ENCODE measurements around the gene RDH16.
"Not testable (repeated sequence)": the region's sequence is repeated elsewhere in the genome, so short reads cannot be mapped to it uniquely, and the experiment has no call there.

RDH16 gene

GRCh38 chr12:56987011-56987410 lies 29.6 kb upstream of the RDH16 start:
- no peaks in the 10 kb centered on the region for H3K79me2 ChIP-seq (ENCODE audit: insufficient read depth, low read depth)
- no peak overlapping the region for H3K27ac ChIP-seq
- no peaks in the 10 kb centered on the region for H3K27me3 ChIP-seq (ENCODE audit: insufficient read depth, low read depth)
- H4K20me1 ChIP-seq (ENCODE audit: insufficient read depth): no peaks in the 10 kb centered on the region
- no peak overlapping the region for H3K4me2 ChIP-seq
- peaks cover 21% of the 10 kb centered on the region for H3K4me1 ChIP-seq (ENCODE audit: low read depth, poor library complexity, severe bottlenecking)
- H3K4me3 ChIP-seq (IDR thresholded peaks at IDR 0.05; ENCODE audit: insufficient read depth, low read depth, low read length): no peak overlapping the region
- H3K9ac ChIP-seq: no peak overlapping the region
- H2AFZ ChIP-seq (ENCODE audit: low read depth): peak overlapping the region; percentile 12; the same call in 1 of the 2 replicates
- H3K36me3 ChIP-seq (ENCODE audit: insufficient read depth): no peaks in the 10 kb centered on the region
- TF ChIP-seq CTCF (conservative IDR thresholded peaks at IDR 0.05; ENCODE audit: low read depth, low read length): no peak

GRCh38 chr12:56985714-56986113 lies 28.3 kb upstream of the RDH16 start:
- H3K9ac ChIP-seq; H3K79me2 ChIP-seq (ENCODE audit: insufficient read depth, low read depth); H3K36me3 ChIP-seq (ENCODE audit: insufficient read depth); H3K4me3 ChIP-seq (IDR thresholded peaks at IDR 0.05; ENCODE audit: insufficient read depth, low read depth, low read length); H4K20me1 ChIP-seq (ENCODE audit: insufficient read depth); H3K4me1 ChIP-seq (ENCODE audit: low read depth, poor library complexity, severe bottlenecking); H2AFZ ChIP-seq (ENCODE audit: low read depth); H3K27ac ChIP-seq; H3K4me2 ChIP-seq; H3K27me3 ChIP-seq (ENCODE audit: insufficient read depth, low read depth): not testable (repeated sequence)

- TF ChIP-seq CTCF (conservative IDR thresholded peaks at IDR 0.05; ENCODE audit: low read depth, low read length): no peak
- Histone ChIP-seq H3K4me1 (ENCODE audit: low read depth, poor library complexity, severe bottlenecking) (peaks cover 15% of the 10 kb centered on the region), H4K20me1 (ENCODE audit: insufficient read depth) (no peaks in the 10 kb centered on the region), H3K27me3 (ENCODE audit: insufficient read depth, low read depth) (no peaks in the 10 kb centered on the region), H3K36me3 (ENCODE audit: insufficient read depth) (no peaks in the 10 kb centered on the region), H2AFZ (ENCODE audit: low read depth) (no peak overlapping the region), H3K4me3 (IDR thresholded peaks at IDR 0.05; ENCODE audit: insufficient read depth, low read depth, low read length) (no peak overlapping the region), H3K9ac (no peak overlapping the region), H3K4me2 (no peak overlapping the region), H3K79me2 (ENCODE audit: insufficient read depth, low read depth) (no peaks in the 10 kb centered on the region), H3K27ac (no peak overlapping the region)
These were observed 26.0 kb upstream of the RDH16 start for GRCh38 chr12:56983386-56983785.

- not testable (repeated sequence) for H2AFZ ChIP-seq (ENCODE audit: low read depth); H3K9ac ChIP-seq; H3K4me3 ChIP-seq (IDR thresholded peaks at IDR 0.05; ENCODE audit: insufficient read depth, low read depth, low read length); H4K20me1 ChIP-seq (ENCODE audit: insufficient read depth); H3K27me3 ChIP-seq (ENCODE audit: insufficient read depth, low read depth); H3K4me2 ChIP-seq; H3K36me3 ChIP-seq (ENCODE audit: insufficient read depth); H3K79me2 ChIP-seq (ENCODE audit: insufficient read depth, low read depth); H3K27ac ChIP-seq
- H3K4me1 ChIP-seq (ENCODE audit: low read depth, poor library complexity, severe bottlenecking): peaks cover 13% of the 10 kb centered on the region
These were observed 25.3 kb upstream of the RDH16 start for GRCh38 chr12:56982578-56983236.

GRCh38 chr12:56980941-56981530 lies 23.6 kb upstream of the RDH16 start:
- H3K4me2 ChIP-seq: no peak overlapping the region
- H3K36me3 ChIP-seq (ENCODE audit: insufficient read depth): no peaks in the 10 kb centered on the region
- no peaks in the 10 kb centered on the region for H3K27me3 ChIP-seq (ENCODE audit: insufficient read depth, low read depth)
- H3K4me1 ChIP-seq (ENCODE audit: low read depth, poor library complexity, severe bottlenecking): peaks cover 11% of the 10 kb centered on the region
- H4K20me1 ChIP-seq (ENCODE audit: insufficient read depth): no peaks in the 10 kb centered on the region
- TF ChIP-seq CTCF (conservative IDR thresholded peaks at IDR 0.05; ENCODE audit: low read depth, low read length): no peak
- no peak overlapping the region for H2AFZ ChIP-seq (ENCODE audit: low read depth)
- H3K27ac ChIP-seq: no peak overlapping the region
- no peaks in the 10 kb centered on the region for H3K79me2 ChIP-seq (ENCODE audit: insufficient read depth, low read depth)
- H3K9ac ChIP-seq: no peak overlapping the region
- H3K4me3 ChIP-seq (IDR thresholded peaks at IDR 0.05; ENCODE audit: insufficient read depth, low read depth, low read length): no peak overlapping the region
